ENCODE measurements around the gene FAM124A.

FAM124A gene

DNA sequence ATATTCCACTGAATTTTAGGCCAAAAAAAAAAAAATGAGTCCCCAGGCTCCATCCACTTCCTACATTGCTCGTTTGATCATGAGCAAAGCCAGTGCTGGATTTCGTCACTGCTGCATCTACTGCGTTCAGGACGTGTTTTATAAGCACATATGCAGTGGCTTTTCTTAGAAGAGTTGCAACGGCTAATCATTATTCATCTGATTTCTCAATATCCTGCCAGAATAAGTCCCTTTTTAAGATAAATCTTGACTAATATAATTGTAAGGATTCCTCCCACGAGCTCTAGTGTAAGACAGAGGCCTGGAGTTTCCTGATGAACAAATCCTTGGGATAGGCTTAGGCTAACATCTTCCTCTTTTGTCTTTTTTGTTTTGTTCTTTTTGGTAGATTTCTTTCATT lies 19.5 kb downstream of the FAM124A start:
- ChIA-PET CTCF (no interaction called here), POLR2A (no interaction called here)
- no peak for TF ChIP-seq CTCF (IDR thresholded peaks at IDR 0.05; ENCODE audit: control extremely low read depth, extremely low read depth, low read depth, missing control alignments)
- no peak for DNase-seq (ENCODE audit: extremely low spot score)

- no peak for TF ChIP-seq CTCF (IDR thresholded peaks at IDR 0.05; ENCODE audit: control extremely low read depth, extremely low read depth, low read depth, missing control alignments)
- POLR2A ChIA-PET = no interaction called here
- DNase-seq (ENCODE audit: extremely low spot score) = no peak
- CTCF ChIA-PET = no interaction called here
Measured at GRCh38 chr13:51243227-51243626, 21.0 kb downstream of the FAM124A start.

DNA sequence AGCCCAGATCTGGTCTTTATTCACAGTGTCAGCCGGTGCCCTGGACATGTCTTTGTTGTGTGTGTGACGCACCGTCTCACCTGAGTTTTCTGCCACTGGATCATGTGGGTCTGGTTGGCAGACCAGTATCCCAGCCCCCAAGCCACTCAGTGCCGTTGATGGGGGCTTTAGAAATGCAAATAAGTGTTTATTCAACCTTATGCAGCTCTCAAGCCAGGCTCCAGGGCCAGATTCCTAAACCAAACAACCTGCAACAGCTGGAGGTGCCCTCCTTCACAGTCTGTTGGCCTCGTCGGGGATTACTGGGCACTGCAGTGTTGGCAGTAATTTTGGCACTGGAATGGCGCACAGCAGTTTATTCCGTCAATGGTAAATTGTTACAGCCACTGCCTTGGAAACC lies 21.6 kb downstream of the FAM124A start:
- no peak for DNase-seq (ENCODE audit: extremely low spot score)
- TF ChIP-seq CTCF (IDR thresholded peaks at IDR 0.05; ENCODE audit: control extremely low read depth, extremely low read depth, low read depth, missing control alignments) = no peak
- ChIA-PET CTCF (no interaction called here), POLR2A (no interaction called here)

GRCh38 chr13:51244637-51245405 lies 22.6 kb downstream of the FAM124A start:
- no peak for DNase-seq (ENCODE audit: extremely low spot score)
- TF ChIP-seq CTCF (IDR thresholded peaks at IDR 0.05; ENCODE audit: control extremely low read depth, extremely low read depth, low read depth, missing control alignments) = no peak
- CTCF ChIA-PET = interaction anchor here (1.3 to 3.7 kb wide), 2 partner anchors 11 to 41 kb away, joined by 4 to 16 read pairs; no protein-coding TSS in a partner anchor
- POLR2A ChIA-PET = no interaction called here

GRCh38 chr13:51245583-51245982 lies 23.4 kb downstream of the FAM124A start:
- TF ChIP-seq CTCF (IDR thresholded peaks at IDR 0.05; ENCODE audit: control extremely low read depth, extremely low read depth, low read depth, missing control alignments) = no peak
- POLR2A ChIA-PET = no interaction called here
- CTCF ChIA-PET = interaction anchor here (1.2 to 3.7 kb wide), 3 partner anchors 10 to 120 kb away, joined by 5 to 16 read pairs (median 5); no protein-coding TSS in a partner anchor
- DNase-seq (ENCODE audit: extremely low spot score) = no peak

DNA sequence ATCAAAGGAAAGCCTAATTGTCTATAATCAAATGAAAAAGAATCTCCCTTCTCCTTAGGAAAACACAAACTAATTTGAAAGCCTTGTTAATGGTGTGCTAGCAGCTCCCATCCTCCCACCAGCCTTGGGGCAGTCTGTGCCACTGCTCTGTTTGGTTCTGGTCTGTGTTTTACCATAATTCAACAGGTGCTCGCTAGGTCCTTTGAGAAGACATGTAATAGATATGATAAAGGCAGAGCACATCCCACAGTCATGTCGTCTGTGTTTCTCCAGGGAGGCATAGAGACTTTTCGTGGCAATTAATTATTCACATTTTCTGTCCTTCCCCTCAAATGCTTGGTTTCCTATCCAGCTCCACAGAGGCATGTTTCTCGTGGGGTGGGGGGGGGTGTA lies 23.8 kb downstream of the FAM124A start:
- CTCF ChIA-PET = interaction anchor here (1.2 to 3.7 kb wide), 4 partner anchors 9 to 121 kb away, joined by 4 to 16 read pairs (median 5); no protein-coding TSS in a partner anchor
- POLR2A ChIA-PET = no interaction called here
- no peak for DNase-seq (ENCODE audit: extremely low spot score)

More for the DNA sequence above, 23.8 kb downstream of the FAM124A start:
- no peak for TF ChIP-seq CTCF (IDR thresholded peaks at IDR 0.05; ENCODE audit: control extremely low read depth, extremely low read depth, low read depth, missing control alignments)
